ENCODE data around the gene SLC9C2. TPM values are rescaled to one million over a fixed set of nuclear protein-coding genes. Genes with fewer than 3 reads are reported as not detected.
"Not testable (repeated sequence)": the region's sequence is repeated elsewhere in the genome, so short reads cannot be mapped to it uniquely, and the experiment has no call there.

Gene SLC9C2, protein sequence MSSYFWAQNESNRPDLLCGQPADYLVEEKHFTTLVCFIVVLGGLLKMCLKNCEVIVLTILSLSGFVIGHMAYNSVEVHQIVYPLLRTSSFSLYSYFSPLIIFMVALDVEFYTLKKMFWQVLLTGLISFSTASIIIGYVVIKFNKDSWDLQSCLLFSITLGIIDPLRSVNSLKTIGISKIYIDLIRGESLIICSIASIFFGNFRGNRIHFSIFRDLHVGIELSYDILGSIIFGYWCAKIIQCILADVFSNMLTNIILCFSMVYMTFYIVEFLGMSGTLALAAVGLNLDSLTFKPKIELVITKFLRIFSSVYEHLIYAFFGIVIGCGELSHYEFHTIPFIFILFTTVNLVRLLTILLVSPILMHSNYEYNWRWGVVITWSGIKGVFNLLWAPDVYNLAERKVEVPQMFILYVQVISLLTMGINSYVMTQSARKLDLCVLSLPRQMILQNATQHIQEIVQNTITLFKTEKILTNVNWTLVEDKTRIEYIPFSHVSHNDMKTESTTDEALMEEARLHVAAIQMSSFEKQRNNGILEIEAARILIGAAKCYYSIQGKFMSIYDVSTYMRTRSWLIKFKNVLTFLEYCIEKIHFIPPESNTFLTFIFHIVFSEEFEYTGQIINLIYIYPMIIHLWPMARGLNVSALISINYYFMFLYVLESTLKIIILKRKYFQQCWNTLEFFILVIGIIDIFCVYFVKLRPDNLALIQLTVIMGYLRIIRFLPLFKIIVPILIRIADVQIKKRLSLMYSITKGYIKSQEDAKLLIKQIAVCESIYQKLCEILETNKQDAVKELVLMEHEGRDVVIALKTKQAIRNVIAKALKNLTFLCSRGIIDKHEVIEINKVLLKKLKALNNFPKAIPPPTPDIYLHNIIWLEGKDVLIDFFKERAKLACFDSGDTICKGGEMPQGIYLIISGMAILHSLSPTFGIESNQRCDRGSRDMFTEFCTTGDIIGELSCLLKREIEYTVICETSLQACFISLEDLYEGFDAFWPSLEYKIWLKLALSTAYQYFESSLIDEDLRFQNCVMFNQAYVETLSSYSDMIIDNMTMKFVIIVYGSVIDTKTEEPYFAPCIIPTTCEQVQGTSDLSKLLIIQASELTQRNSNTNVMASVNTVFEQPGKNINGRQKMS
- total RNA-seq, result 0.26 TPM
- long read RNA-seq, result 0 reads

DNA sequence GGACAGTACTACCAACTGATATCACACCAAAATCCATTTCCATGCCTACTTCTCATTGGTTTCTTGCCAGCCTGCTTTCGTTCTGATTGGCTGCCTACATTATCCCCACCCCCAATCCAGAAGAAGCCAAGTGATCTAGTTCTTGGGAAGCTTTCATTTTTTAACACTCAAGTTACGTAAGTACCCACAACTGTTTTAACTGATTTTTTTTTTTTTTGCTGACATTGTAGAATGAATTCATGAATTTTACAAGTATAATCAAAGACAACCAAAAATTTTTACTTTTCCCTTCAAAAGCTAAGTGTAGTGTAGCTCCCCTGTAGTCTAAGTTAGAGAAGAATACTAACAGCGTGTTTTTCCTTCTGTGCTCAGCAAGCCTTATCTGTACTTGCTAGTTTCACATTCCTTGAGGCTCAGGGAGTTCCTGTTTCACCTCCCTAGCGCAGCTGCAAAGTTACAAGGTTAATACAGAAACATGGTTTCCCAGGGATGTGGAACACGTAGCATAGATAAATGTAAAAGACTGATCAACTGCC is at the start of gene SLC9C2:
Gene SLC9C2, minus strand, starts transcription at position 17 of the 536 bp plus-strand sequence. CDS start 1,296 bp downstream, outside the sequence.
- no peak for DNase-seq
- peak within 1 kb of the TSS; percentile 65 for H3K27ac ChIP-seq
- H3K4me1 ChIP-seq, result no peaks in the 10 kb centered on the region
- H3K27me3 ChIP-seq, result no peaks in the 10 kb centered on the region
- no peaks in the 10 kb centered on the region for H3K9me3 ChIP-seq
- intact Hi-C loops (cut with DNase I), result no loop called here
- H3K36me3 ChIP-seq, result no peaks in the 10 kb centered on the region
- TF ChIP-seq, protein P1, sequence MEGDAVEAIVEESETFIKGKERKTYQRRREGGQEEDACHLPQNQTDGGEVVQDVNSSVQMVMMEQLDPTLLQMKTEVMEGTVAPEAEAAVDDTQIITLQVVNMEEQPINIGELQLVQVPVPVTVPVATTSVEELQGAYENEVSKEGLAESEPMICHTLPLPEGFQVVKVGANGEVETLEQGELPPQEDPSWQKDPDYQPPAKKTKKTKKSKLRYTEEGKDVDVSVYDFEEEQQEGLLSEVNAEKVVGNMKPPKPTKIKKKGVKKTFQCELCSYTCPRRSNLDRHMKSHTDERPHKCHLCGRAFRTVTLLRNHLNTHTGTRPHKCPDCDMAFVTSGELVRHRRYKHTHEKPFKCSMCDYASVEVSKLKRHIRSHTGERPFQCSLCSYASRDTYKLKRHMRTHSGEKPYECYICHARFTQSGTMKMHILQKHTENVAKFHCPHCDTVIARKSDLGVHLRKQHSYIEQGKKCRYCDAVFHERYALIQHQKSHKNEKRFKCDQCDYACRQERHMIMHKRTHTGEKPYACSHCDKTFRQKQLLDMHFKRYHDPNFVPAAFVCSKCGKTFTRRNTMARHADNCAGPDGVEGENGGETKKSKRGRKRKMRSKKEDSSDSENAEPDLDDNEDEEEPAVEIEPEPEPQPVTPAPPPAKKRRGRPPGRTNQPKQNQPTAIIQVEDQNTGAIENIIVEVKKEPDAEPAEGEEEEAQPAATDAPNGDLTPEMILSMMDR (IDR thresholded peaks at IDR 0.05), result no peak
- peak within 1 kb of the TSS; percentile 46 for H3K4me3 ChIP-seq
- peak; percentile 87 for ATAC-seq

DNA sequence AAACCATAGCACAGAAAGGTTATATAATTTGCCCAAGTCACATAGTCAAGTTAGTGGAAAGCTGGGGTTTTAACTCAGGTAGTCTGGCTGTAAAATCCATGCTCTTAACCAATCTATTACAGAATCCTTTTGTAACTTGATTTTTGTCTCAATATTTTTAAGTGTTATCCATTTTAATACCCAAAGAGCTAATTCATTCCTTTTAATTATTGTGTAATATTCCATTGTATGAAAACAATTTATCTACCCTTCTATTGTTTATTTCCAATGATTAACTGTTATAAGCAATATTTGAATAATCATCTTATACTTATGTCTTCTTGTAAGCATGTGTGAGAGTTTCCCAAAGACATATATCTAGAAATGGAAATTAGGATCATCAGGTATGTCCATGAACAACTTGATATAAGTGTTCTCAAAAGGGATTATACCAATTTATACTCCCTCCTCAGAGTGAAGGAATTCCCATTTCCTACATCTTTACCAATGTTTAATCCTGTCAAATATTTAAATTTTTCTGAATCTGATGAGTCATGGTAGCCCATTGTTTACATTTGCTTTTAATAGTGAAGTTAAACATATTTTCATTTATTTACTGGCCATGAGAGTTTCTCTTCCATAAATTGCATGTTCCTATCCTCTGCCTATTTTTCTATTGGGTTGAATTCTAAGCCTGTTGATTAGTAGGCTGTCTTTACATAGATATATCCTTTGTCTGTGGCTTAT is 46.2 kb upstream of the SLC9C2 start:
- H3K36me3 ChIP-seq, result no peaks in the 10 kb centered on the region
- H3K4me3 ChIP-seq, result no peak overlapping the region
- DNase-seq (no peak), ATAC-seq (no peak)
- no peaks in the 10 kb centered on the region for H3K9me3 ChIP-seq
- no peaks in the 10 kb centered on the region for H3K27me3 ChIP-seq
- H3K27ac ChIP-seq, result no peak overlapping the region
- intact Hi-C loops (cut with DNase I), result no loop called here
- no peaks in the 10 kb centered on the region for H3K4me1 ChIP-seq
- TF ChIP-seq, protein P1 (IDR thresholded peaks at IDR 0.05), result no peak

DNA sequence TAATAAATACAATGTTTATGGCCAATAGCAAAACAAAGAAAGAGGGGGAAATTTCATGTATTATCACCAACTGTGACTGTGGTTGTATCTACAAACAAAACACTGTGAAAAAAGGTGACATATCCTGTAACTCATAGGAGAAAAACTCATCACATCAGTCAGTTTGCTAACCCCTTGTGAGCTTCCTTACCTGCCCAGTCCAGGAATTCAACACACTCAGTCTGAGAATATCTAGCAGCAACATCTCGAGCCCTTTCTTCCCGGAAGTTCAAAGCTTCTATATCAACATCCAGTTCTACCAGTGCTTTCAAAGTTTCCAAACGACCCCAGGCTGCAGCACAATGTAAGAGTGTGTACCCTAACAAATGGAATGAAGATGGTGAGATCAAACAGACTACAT is 43.8 kb upstream of the SLC9C2 start:
- no peak for DNase-seq
- intact Hi-C loops (cut with DNase I), result no loop called here
- TF ChIP-seq, protein P1 (IDR thresholded peaks at IDR 0.05), result no peak
- Histone ChIP-seq H3K27ac (no peak overlapping the region), H3K4me3 (no peak overlapping the region), H3K36me3 (no peaks in the 10 kb centered on the region), H3K9me3 (no peaks in the 10 kb centered on the region), H3K4me1 (no peaks in the 10 kb centered on the region), H3K27me3 (no peaks in the 10 kb centered on the region)
- no peak for ATAC-seq

DNA sequence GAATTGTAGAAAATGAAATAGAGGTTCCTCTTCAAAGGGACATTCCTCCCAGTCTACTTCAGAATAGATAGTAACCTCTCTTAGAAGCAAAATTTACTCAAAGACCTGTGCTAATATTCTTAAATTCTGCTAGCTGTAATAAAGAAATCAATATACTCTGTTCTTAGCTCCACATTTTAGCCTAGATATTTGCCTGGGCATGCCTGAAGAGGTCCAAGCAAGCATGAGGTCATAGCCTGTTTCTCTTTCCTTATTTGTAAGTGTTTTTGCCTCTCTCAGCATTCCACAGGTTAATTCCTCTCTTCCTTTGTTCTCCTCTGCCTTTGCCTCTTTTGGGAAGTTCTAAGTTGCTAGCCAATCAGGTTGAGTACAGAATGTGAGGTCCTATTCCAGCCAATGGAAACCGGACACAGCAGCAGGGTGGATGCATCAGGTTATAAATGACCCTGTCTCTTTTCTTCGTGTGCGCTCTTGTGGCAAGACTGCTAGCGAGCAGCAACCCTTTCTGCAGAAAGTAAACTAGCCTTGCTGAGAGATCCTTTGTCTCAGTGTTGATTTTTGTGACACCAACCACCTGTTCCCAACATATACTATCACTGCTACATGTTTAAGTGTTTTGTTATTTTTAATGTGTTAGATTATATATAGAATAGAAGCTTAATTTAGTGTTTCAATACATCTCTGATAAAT is 39.7 kb upstream of the SLC9C2 start:
- DNase-seq; H3K27me3 ChIP-seq; intact Hi-C loops (cut with DNase I); H3K4me1 ChIP-seq; H3K9me3 ChIP-seq; ATAC-seq; H3K36me3 ChIP-seq; H3K27ac ChIP-seq; H3K4me3 ChIP-seq: not testable (repeated sequence)

DNA sequence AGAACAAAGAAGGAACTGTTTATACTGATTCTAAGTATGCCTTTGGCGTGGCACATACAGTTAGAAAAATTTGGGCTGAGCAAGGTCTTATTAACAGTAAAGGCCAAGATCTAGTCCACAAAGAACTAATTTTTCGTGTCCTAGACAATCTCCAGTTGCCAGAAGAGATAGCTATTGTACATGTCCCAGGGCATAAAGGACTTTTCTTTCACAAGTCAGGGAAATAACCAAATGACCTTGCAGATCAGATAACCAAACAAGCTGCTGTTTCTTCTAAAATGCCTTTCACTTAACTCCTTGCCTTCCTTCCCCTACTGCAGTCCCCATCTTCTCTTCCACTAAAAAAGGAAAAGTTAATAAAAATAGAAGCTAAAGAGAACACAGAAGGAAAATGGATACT is 36.2 kb upstream of the SLC9C2 start:
- no peaks in the 10 kb centered on the region for H3K36me3 ChIP-seq
- no peak overlapping the region for H3K4me3 ChIP-seq
- H3K4me1 ChIP-seq, result no peaks in the 10 kb centered on the region
- H3K27me3 ChIP-seq, result no peaks in the 10 kb centered on the region
- H3K9me3 ChIP-seq, result no peaks in the 10 kb centered on the region
- no peak for ATAC-seq
- intact Hi-C loops (cut with DNase I), result no loop called here
- no peak for DNase-seq
- no peak overlapping the region for H3K27ac ChIP-seq
- TF ChIP-seq, protein P1 (IDR thresholded peaks at IDR 0.05), result no peak
